Esophagus (tissue), 2 donors: ENCODE results near the gene NEUROD1. TPM values are rescaled to one million over a fixed set of nuclear protein-coding genes. Genes with fewer than 3 reads are reported as not detected.

ENCODE experiments used
- H3K27ac ChIP-seq, 2 donors: one replicate each; pipeline ENCODE4 v1.5.1; 2013; ENCODE audit warnings: low read depth in 2 of 2, mild to moderate bottlenecking in 2 of 2, inconsistent platforms in 1 of 2, low read length in 1 of 2, moderate library complexity in 1 of 2
- H3K27me3 ChIP-seq, 2 donors: one replicate each; pipeline ENCODE4 v1.6.1; 2013; ENCODE audit warnings: low read length in 2 of 2, control low read depth in 1 of 2, mild to moderate bottlenecking in 1 of 2; ENCODE audit not compliant: insufficient read depth in 2 of 2, control insufficient read depth in 1 of 2
- H3K36me3 ChIP-seq, 2 donors: one replicate each; pipeline ENCODE4 v1.6.1; 2013; ENCODE audit warnings: low read length in 1 of 2; ENCODE audit not compliant: control insufficient read depth in 2 of 2, insufficient read depth in 2 of 2
- H3K4me1 ChIP-seq, 2 donors: one replicate each; pipeline ENCODE4 v1.6.1; 2013; ENCODE audit warnings: low read length in 1 of 2; ENCODE audit not compliant: control insufficient read depth in 2 of 2, insufficient read depth in 2 of 2
- H3K4me3 ChIP-seq, 2 donors: one replicate each; pipeline ENCODE4 v1.5.1; 2013; ENCODE audit warnings: low read length in 2 of 2, mild to moderate bottlenecking in 2 of 2, low read depth in 1 of 2, moderate library complexity in 1 of 2
- H3K9me3 ChIP-seq, 2 donors: one replicate each; pipeline ENCODE4 v1.6.1; 2013; ENCODE audit warnings: mild to moderate bottlenecking in 2 of 2, low read depth in 1 of 2, low read length in 1 of 2, moderate library complexity in 1 of 2; ENCODE audit not compliant: control insufficient read depth in 2 of 2, insufficient read depth in 1 of 2
- WGBS, 2 donors: extraction: QIAGEN DNeasy Blood & Tissue Kit; methylation state at CpG; one replicate each; pipeline ENCODE4 v1.1.7; 2013; 5-methylcytosine and 5-hydroxymethylcytosine counted together
- polyA plus RNA-seq, 2 donors: library from polyadenylated mRNA; stranded (reverse); fragments of 200-250 nt; gene quantifications; one replicate each; pipeline ENCODE4 v1.2.3, GENCODE V29; 2013
- donor health status: healthy with polysubstance abuse.
- donor health status: Bipolar disorder and iron deficiency.

Gene NEUROD1
- polyA plus RNA-seq, 2 donors, result not detected

GRCh38 chr2:181694271-181694670 is 14.0 kb upstream of the NEUROD1 start:
- no peaks in the 10 kb centered on the region for H3K27me3 ChIP-seq

GRCh38 chr2:181690860-181691259 is 10.5 kb upstream of the NEUROD1 start:
- no peak overlapping the region for H3K4me3 ChIP-seq
- no peaks in the 10 kb centered on the region for H3K36me3 ChIP-seq
- H3K4me1 ChIP-seq, result no peaks in the 10 kb centered on the region
- H3K9me3 ChIP-seq, result no peaks in the 10 kb centered on the region
- WGBS, 2 donors, result 84% methylated on average over 2 of the region's 2 CpGs
- H3K27ac ChIP-seq, result no peak overlapping the region
- no peaks in the 10 kb centered on the region for H3K27me3 ChIP-seq

More at GRCh38 chr2:181694271-181694670, 14.0 kb upstream of the NEUROD1 start:
- 90 to 92% methylated on average over 17 of the region's 17 CpGs for whole genome bisulfite sequencing, 2 donors
- no peaks in the 10 kb centered on the region for H3K36me3 ChIP-seq
- H3K27ac ChIP-seq, result no peak overlapping the region
- no peaks in the 10 kb centered on the region for H3K9me3 ChIP-seq
- no peaks in the 10 kb centered on the region for H3K4me1 ChIP-seq
- no peak overlapping the region for H3K4me3 ChIP-seq

GRCh38 chr2:181686576-181687185 is 6.4 kb upstream of the NEUROD1 start:
- Histone ChIP-seq H3K27ac (no peak overlapping the region), H3K36me3 (no peaks in the 10 kb centered on the region), H3K9me3 (peaks cover 0 to 9% of the 10 kb centered on the region in 2 donors), H3K4me3 (no peak overlapping the region), H3K4me1 (peaks cover 3 to 6% of the 10 kb centered on the region in 2 donors), H3K27me3 (peaks cover 1 to 37% of the 10 kb centered on the region in 2 donors)
- WGBS, 2 donors, result 44 to 54% methylated on average over 6 of the region's 6 CpGs

GRCh38 chr2:181685150-181685688 is 4.9 kb upstream of the NEUROD1 start:
- Histone ChIP-seq H3K4me3 (no peak overlapping the region), H3K27me3 (peaks cover 4 to 41% of the 10 kb centered on the region in 2 donors), H3K4me1 (peaks cover 5 to 13% of the 10 kb centered on the region in 2 donors), H3K27ac (no peak overlapping the region), H3K9me3 (peaks cover 3 to 14% of the 10 kb centered on the region in 2 donors), H3K36me3 (no peaks in the 10 kb centered on the region)
- WGBS, 2 donors, result 7 to 9% methylated on average over 21 of the region's 21 CpGs

DNA sequence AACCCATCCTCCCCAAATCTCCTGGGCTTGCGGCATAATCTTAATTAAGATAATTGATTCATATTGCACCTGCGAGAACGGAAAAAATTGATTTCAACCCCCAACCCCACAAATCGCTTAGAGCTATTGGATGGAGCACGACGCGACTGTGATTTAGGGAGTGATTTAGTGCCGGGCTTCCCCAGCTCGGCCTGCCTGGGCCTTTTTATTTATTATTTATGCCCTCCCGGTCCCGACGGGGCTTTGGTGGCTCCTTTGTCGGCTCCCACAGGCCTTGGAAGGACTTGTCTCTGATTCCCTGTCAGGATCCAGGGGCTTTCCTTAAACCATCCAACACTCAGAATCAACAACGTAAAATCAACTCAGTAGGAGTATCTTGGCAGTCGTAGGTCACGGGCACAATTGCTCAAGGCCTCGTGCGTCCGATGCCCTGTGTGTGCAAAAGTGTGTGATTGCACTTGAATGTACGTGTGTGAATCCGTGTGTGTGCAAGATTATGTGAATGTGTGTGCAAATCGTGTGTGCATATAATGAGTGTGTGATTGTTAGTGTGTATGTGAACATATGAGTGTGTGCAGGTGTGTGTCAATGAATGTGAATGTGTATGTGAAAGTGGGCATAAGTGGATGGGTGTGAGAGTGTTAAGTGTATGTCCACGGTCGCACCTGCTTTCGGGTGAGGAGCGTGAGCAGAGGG is 4.3 kb upstream of the NEUROD1 start:
- WGBS, 2 donors, result 9 to 11% methylated on average over 26 of the region's 26 CpGs
- Histone ChIP-seq H3K27me3 (peaks cover 5 to 43% of the 10 kb centered on the region in 2 donors), H3K27ac (no peak overlapping the region), H3K4me3 (no peak overlapping the region), H3K4me1 (peaks cover 5 to 13% of the 10 kb centered on the region in 2 donors), H3K36me3 (no peaks in the 10 kb centered on the region), H3K9me3 (peaks cover 3 to 14% of the 10 kb centered on the region in 2 donors)

- H3K4me1 ChIP-seq, result peaks cover 5 to 13% of the 10 kb centered on the region in 2 donors
- H3K4me3 ChIP-seq, result peak overlapping the region in 1 of 2 donors; percentile 4
- H3K27me3 ChIP-seq, result peaks cover 11 to 47% of the 10 kb centered on the region in 2 donors
Measured at GRCh38 chr2:181683518-181684453, 3.5 kb upstream of the NEUROD1 start.

DNA sequence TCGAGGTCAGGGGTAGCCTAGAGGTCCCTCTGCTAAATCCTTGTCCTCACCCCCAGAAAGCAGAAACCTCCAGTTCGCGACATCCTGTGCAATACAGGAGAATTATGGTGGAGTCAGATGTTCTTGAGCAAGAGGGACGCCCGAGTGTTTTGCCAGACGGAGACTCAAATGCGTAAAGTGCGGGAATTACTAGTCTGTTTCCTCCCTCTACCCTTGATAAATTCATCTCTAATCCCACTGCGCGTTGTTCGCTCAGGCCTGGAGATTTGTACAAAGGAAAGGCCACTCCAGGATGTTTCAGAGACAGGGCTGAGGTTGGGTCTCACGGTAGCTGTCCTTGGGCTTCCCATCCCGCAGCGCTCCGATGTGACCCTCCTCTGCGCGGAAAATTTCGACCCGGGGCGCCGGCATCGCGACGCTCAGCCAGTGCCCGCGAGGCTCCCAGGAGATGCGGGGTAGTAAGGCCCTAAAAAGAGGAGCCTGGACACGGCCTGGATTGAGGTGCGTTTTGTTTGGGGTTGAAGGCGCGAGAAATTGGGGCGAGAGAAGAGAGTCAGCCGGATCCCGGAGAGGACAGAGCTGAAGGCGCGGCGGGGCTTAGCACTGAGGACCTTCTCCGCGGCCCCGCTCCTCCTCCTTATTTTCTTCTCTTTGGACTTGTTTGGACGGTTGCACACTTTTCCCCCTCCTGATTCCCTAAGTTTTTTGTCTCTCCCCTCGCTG is 2.6 kb upstream of the NEUROD1 start:
- peaks cover 5 to 13% of the 10 kb centered on the region in 2 donors for H3K4me1 ChIP-seq
- peaks cover 3 to 22% of the 10 kb centered on the region in 2 donors for H3K9me3 ChIP-seq
- H3K4me3 ChIP-seq, result peak overlapping the region in 1 of 2 donors; percentile 4

More at GRCh38 chr2:181683518-181684453, 3.5 kb upstream of the NEUROD1 start:
- WGBS, 2 donors, result 2 to 3% methylated on average over 80 to 85 of the region's 85 CpGs
- Histone ChIP-seq H3K27ac (no peak overlapping the region), H3K9me3 (peaks cover 3 to 14% of the 10 kb centered on the region in 2 donors), H3K36me3 (no peaks in the 10 kb centered on the region)

DNA sequence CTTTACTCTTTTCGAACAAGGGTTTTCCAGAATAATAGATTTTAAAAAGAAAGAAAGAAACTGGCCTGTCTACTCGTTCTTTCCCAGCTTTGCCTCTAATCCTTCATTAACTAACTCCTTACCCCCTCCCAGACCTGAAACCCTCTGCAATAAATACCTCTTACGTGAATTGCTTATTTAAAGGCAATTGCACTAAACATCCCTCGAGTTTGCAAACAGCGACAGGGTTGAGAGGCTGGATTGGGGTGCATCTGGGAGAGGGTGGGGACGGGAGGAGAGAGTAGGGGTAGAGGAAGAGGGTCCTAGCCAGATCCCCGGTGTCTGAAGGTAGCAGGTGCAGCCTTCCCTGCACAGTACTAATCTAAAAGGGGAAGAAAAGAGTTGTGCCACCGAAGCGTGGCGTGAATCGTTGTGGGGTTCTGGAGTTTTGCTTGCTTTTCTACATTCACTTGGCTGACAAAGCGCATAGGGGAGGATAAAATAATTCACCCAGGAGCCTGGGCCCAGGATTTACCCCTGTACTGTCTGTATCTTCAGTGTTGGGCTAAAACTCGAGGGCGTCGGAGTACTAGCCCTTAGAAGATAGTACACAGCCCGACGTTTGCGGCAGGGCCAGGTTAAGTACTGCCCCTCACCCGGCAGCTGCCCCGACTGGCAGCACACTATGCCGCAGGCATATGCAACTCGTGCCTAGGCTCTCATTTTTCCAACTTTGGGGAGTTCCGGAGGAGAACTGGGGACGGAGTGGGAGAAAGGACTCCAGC is 1.9 kb upstream of the NEUROD1 start:
- WGBS, 2 donors, result 11 to 13% methylated on average over 24 of the region's 24 CpGs
- H3K27me3 ChIP-seq, result peaks cover 13 to 52% of the 10 kb centered on the region in 2 donors
- H3K4me1 ChIP-seq, result peaks cover 5 to 13% of the 10 kb centered on the region in 2 donors
- H3K9me3 ChIP-seq, result peaks cover 3 to 25% of the 10 kb centered on the region in 2 donors
- H3K4me3 ChIP-seq, result no peak overlapping the region
- no peak overlapping the region for H3K27ac ChIP-seq
- no peaks in the 10 kb centered on the region for H3K36me3 ChIP-seq

More for the DNA sequence above, 2.6 kb upstream of the NEUROD1 start:
- no peaks in the 10 kb centered on the region for H3K36me3 ChIP-seq
- H3K27ac ChIP-seq, result no peak overlapping the region
- 4 to 6% methylated on average over 42 of the region's 42 CpGs for WGBS, 2 donors
- peaks cover 11 to 52% of the 10 kb centered on the region in 2 donors for H3K27me3 ChIP-seq
